BLaER1 (cell line): ENCODE data around the gene PRKG2.

Experiments used
- H3K27ac ChIP-seq: shearing (Covaris generic); formaldehyde crosslinking; 2 replicates; pipeline ENCODE4 v1.8.1; 2022
- H3K27me3 ChIP-seq: shearing (Covaris generic); formaldehyde crosslinking; 2 replicates; pipeline ENCODE4 v1.8.1; 2022
- H3K36me3 ChIP-seq: shearing (Covaris generic); formaldehyde crosslinking; 2 replicates; pipeline ENCODE4 v1.8.1; 2022
- H3K4me1 ChIP-seq: shearing (Covaris generic); formaldehyde crosslinking; 2 replicates; pipeline ENCODE4 v1.8.1; 2022
- H3K4me2 ChIP-seq: shearing (Covaris generic); formaldehyde crosslinking; 2 replicates; pipeline ENCODE4 v1.8.1; 2022
- H3K4me3 ChIP-seq: shearing (Covaris generic); formaldehyde crosslinking; 2 replicates; pipeline ENCODE4 v1.8.1; 2022
- H3K9ac ChIP-seq: shearing (Covaris generic); formaldehyde crosslinking; 2 replicates; pipeline ENCODE4 v1.8.1; 2022
- H3K9me3 ChIP-seq: shearing (Covaris generic); formaldehyde crosslinking; 2 replicates; pipeline ENCODE4 v1.8.1; 2022
- H4K20me1 ChIP-seq: shearing (Covaris generic); formaldehyde crosslinking; 2 replicates; pipeline ENCODE4 v1.8.1; 2022
- Cebpa-rat ChIP-seq: shearing (Covaris generic); IDR thresholded peaks from 2 replicates; pipeline ENCODE4 v1.8.1; 2022

PRKG2 gene

GRCh38 chr4:81197864-81198524, 17.0 kb downstream of the PRKG2 start:
- no peaks in the 10 kb centered on the region for H3K4me1 ChIP-seq
- H3K9ac ChIP-seq, result no peak overlapping the region
- no peaks in the 10 kb centered on the region for H4K20me1 ChIP-seq
- H3K4me2 ChIP-seq, result no peak overlapping the region
- no peaks in the 10 kb centered on the region for H3K36me3 ChIP-seq
- H3K27me3 ChIP-seq, result no peaks in the 10 kb centered on the region
- TF ChIP-seq Cebpa-rat, result no peak
- H3K9me3 ChIP-seq, result no peaks in the 10 kb centered on the region
- H3K4me3 ChIP-seq, result no peak overlapping the region
- H3K27ac ChIP-seq, result no peak overlapping the region

GRCh38 chr4:81196126-81196650, 18.8 kb downstream of the PRKG2 start:
- Histone ChIP-seq H3K9ac (no peak overlapping the region), H3K4me3 (no peak overlapping the region), H3K36me3 (no peaks in the 10 kb centered on the region), H3K4me1 (no peaks in the 10 kb centered on the region), H3K27me3 (no peaks in the 10 kb centered on the region), H3K9me3 (no peaks in the 10 kb centered on the region), H4K20me1 (no peaks in the 10 kb centered on the region), H3K4me2 (no peak overlapping the region), H3K27ac (no peak overlapping the region)
- no peak for TF ChIP-seq Cebpa-rat

- Histone ChIP-seq H3K36me3 (no peaks in the 10 kb centered on the region), H3K4me2 (no peak overlapping the region), H3K9ac (no peak overlapping the region), H3K4me3 (no peak overlapping the region), H3K9me3 (no peaks in the 10 kb centered on the region), H3K27ac (no peak overlapping the region), H3K27me3 (no peaks in the 10 kb centered on the region), H4K20me1 (no peaks in the 10 kb centered on the region), H3K4me1 (no peaks in the 10 kb centered on the region)
- TF ChIP-seq Cebpa-rat, result no peak
Measured at GRCh38 chr4:81195475-81195874, 19.5 kb downstream of the PRKG2 start.

GRCh38 chr4:81194286-81194685, 20.7 kb downstream of the PRKG2 start:
- no peak overlapping the region for H3K4me3 ChIP-seq
- H3K27me3 ChIP-seq, result no peaks in the 10 kb centered on the region
- H3K27ac ChIP-seq, result no peak overlapping the region
- H3K9ac ChIP-seq, result no peak overlapping the region
- no peak for TF ChIP-seq Cebpa-rat
- H3K4me1 ChIP-seq, result no peaks in the 10 kb centered on the region
- H3K9me3 ChIP-seq, result no peaks in the 10 kb centered on the region
- no peak overlapping the region for H3K4me2 ChIP-seq
- H3K36me3 ChIP-seq, result no peaks in the 10 kb centered on the region
- H4K20me1 ChIP-seq, result no peaks in the 10 kb centered on the region

GRCh38 chr4:81180916-81181315, 34.1 kb downstream of the PRKG2 start:
- no peaks in the 10 kb centered on the region for H3K27me3 ChIP-seq
- H3K9me3 ChIP-seq, result no peaks in the 10 kb centered on the region
- no peak overlapping the region for H3K4me3 ChIP-seq
- no peak for TF ChIP-seq Cebpa-rat
- H3K27ac ChIP-seq, result no peak overlapping the region
- no peak overlapping the region for H3K9ac ChIP-seq
- H3K4me2 ChIP-seq, result no peak overlapping the region
- H3K4me1 ChIP-seq, result no peaks in the 10 kb centered on the region
- H3K36me3 ChIP-seq, result no peaks in the 10 kb centered on the region
- no peaks in the 10 kb centered on the region for H4K20me1 ChIP-seq

DNA sequence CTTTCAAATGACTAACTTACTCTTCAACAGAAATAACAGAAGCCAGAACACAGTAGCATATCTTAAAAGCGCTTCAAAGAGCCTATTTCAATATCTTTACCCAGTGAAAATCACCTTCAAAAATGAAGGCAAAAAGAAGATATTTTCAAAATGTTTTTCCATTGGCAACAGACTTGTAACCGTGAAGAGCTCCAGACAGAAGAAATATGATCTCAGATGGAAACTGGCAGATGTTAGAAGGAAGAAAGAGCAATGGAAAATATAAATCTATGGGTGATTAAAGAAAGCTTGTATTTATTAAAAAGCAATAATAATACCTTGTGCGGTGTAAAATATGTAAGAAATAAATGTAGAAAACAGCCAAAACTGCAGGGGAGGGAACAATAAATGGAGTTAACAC, 35.7 kb downstream of the PRKG2 start:
- Histone ChIP-seq H3K36me3 (no peaks in the 10 kb centered on the region), H3K27ac (no peak overlapping the region)

GRCh38 chr4:81173213-81173612, 41.8 kb downstream of the PRKG2 start:
- Histone ChIP-seq H4K20me1 (no peaks in the 10 kb centered on the region), H3K4me2 (no peak overlapping the region), H3K4me1 (no peaks in the 10 kb centered on the region), H3K36me3 (no peaks in the 10 kb centered on the region), H3K9ac (no peak overlapping the region), H3K9me3 (no peaks in the 10 kb centered on the region), H3K27ac (no peak overlapping the region), H3K4me3 (no peak overlapping the region), H3K27me3 (no peaks in the 10 kb centered on the region)
- TF ChIP-seq Cebpa-rat, result no peak

More for the DNA sequence above, 35.7 kb downstream of the PRKG2 start:
- Histone ChIP-seq H4K20me1 (no peaks in the 10 kb centered on the region), H3K27me3 (no peaks in the 10 kb centered on the region), H3K4me1 (no peaks in the 10 kb centered on the region), H3K4me2 (no peak overlapping the region), H3K4me3 (no peak overlapping the region), H3K9ac (no peak overlapping the region), H3K9me3 (no peaks in the 10 kb centered on the region)
- no peak for TF ChIP-seq Cebpa-rat

GRCh38 chr4:81166458-81167160, 48.4 kb downstream of the PRKG2 start:
- no peak overlapping the region for H3K9ac ChIP-seq
- no peak overlapping the region for H3K4me3 ChIP-seq
- no peaks in the 10 kb centered on the region for H3K9me3 ChIP-seq
- H3K36me3 ChIP-seq, result no peaks in the 10 kb centered on the region
- TF ChIP-seq Cebpa-rat, result no peak
- no peaks in the 10 kb centered on the region for H4K20me1 ChIP-seq
- H3K4me2 ChIP-seq, result no peak overlapping the region
- no peak overlapping the region for H3K27ac ChIP-seq
- no peaks in the 10 kb centered on the region for H3K27me3 ChIP-seq
- H3K4me1 ChIP-seq, result no peaks in the 10 kb centered on the region

DNA sequence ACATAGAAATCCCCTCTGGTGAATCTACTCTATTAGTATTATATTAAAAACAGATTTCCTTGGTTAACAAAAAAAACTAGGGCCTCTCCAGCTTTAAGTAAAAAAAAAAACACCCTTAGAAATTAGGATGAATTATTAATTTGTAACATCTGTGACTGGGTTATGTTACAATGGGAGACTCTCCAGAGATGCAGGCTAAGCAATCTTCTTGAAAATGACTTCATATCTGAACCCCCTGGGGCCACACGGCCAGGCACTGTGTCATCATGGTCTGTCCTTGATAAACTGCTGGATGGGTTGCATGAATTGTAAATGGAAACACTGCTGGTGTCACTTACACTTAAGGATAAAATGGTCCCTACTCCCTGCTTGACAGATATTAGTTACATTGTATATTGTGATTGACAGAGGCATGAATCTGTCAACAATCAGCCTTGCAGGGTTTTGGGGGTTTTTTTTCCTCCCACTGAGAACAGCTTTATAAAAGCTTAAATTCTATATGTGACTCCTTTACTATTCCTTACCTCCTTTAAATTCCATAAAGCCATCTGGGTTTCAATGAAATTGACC, 49.1 kb downstream of the PRKG2 start:
- no peak for TF ChIP-seq Cebpa-rat
- H3K4me2 ChIP-seq, result no peak overlapping the region
- no peaks in the 10 kb centered on the region for H3K4me1 ChIP-seq
- H3K4me3 ChIP-seq, result no peak overlapping the region
- no peaks in the 10 kb centered on the region for H4K20me1 ChIP-seq
- no peak overlapping the region for H3K9ac ChIP-seq
- H3K36me3 ChIP-seq, result no peaks in the 10 kb centered on the region
- no peaks in the 10 kb centered on the region for H3K9me3 ChIP-seq
- no peak overlapping the region for H3K27ac ChIP-seq
- no peaks in the 10 kb centered on the region for H3K27me3 ChIP-seq
